HG03039 (cell line): ENCODE data around the gene NLRP10.
"Not testable (repeated sequence)": the region's sequence is repeated elsewhere in the genome, so short reads cannot be mapped to it uniquely, and the experiment has no call there.

Experiments
- ATAC-seq: cut with Tn5 transposase; IDR thresholded peaks from one replicate; pipeline ENCODE4 v1.9.1; 2021; ENCODE audit warnings: mild to moderate bottlenecking, moderate library complexity; ENCODE audit not compliant: unreplicated experiment

NLRP10 gene

GRCh38 chr11:7965386-7965785 is at the start of gene NLRP10:
NLRP10 (minus strand) TSS chr11:7965447; CDS start chr11:7963495, 1,952 bp downstream.
- ATAC-seq, result no peak

DNA sequence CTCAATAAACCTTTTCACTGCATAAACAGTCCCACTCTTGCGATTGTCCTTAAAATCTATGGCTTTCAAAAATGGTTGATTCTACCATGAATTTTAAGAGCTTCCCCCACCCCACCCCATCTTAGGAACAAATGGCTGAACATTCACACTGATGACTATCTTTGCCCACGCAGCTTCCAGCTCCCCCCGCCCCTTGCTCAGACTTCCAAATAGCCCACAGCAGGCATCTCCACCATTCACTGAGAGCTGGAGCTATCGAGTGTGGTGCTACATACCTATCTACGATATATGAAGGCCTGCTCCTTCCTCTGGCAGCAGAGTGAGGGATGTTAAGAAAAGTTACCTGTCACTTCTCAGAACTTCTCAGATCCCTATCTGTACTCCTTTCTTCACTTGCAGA is 48.6 kb upstream of the NLRP10 start:
- ATAC-seq, result no peak

GRCh38 chr11:8011981-8012444 is 46.8 kb upstream of the NLRP10 start:
- ATAC-seq, result no peak

DNA sequence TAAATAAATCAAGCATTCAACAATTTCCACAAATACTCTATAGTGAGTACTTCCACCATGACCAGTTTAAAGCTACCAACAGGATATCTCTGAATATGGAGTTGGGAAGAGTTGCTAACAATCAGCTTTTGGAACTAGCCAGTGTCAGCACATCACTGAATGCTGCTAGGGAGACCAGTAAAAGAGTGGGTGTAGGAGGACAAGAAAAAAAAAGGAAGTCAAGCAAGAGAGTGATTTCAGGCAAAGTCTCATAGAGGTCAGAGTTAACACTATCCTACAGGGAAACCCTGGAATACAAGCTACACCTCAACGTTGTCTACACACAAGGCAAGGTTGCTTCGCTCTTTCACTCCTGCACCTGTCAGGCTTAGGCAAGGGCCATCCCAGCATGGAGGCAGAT is 46.1 kb upstream of the NLRP10 start:
- ATAC-seq, result no peak

DNA sequence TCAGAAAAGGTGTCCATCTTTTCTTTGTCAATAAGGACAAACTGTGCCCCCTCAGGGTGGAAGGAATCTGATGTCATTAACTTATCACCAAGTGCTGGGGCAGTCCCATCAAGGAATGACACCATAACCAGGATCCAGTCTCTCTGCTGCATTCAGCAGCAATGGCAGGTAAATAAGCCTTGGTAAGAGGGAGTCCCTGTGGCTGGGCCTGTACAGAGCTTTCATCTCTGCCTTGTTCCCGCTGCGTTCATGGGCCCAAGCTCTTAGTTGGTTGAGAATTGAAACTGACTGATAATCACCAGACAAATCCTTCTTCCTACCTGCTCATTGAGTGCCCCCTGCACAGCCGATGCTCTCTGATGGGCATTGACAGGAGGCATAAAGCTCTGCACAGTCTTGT is 44.6 kb upstream of the NLRP10 start:
- ATAC-seq, result no peak

GRCh38 chr11:8008212-8008611 is 43.0 kb upstream of the NLRP10 start:
- no peak for ATAC-seq

GRCh38 chr11:8006349-8006977 is 41.2 kb upstream of the NLRP10 start:
- ATAC-seq, result peak; percentile 60

GRCh38 chr11:8005556-8005955 is 40.3 kb upstream of the NLRP10 start:
- no peak for ATAC-seq

GRCh38 chr11:8004008-8004407 is 38.8 kb upstream of the NLRP10 start:
- ATAC-seq, result no peak

DNA sequence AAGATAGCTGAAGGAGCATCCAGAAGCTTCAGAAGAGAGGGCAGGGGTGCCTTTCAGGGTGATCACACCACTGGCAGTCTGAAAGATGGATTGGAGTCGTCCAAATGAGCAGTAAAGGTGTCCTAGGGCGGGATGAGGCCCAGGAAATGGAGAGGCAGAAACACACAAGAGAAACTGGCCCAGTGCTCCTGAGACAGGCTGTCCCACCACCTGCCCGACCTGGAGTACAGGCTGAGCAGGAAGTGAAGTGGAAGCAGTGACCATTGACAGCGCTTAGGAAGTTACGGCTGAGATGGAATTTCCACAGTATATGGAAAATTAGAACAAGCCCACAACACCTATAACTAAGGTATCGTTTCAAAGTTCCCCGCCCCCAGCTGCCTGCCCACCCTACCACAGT is 37.9 kb upstream of the NLRP10 start:
- no peak for ATAC-seq

DNA sequence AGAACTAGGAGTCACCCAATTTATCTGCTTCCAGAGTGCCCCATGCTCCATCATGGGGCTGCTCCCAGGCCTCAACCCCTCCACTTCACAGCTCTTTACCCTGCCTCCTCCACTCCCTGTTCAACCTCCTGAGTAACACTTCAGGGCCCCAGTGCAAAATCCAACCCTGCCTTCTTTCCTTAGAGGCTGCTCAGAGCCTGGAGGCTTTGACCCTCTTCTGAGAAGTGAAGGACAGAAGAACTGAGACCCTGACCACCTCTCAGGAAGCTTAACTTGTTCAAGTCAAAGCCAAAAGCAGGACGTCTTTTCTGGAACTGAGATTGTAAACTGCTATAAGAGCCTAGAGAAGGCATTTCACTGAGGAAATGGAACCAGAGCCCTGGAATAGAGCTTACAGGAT is 37.4 kb upstream of the NLRP10 start:
- no peak for ATAC-seq

- ATAC-seq, result no peak
Measured at GRCh38 chr11:8000390-8000789, 35.1 kb upstream of the NLRP10 start.

DNA sequence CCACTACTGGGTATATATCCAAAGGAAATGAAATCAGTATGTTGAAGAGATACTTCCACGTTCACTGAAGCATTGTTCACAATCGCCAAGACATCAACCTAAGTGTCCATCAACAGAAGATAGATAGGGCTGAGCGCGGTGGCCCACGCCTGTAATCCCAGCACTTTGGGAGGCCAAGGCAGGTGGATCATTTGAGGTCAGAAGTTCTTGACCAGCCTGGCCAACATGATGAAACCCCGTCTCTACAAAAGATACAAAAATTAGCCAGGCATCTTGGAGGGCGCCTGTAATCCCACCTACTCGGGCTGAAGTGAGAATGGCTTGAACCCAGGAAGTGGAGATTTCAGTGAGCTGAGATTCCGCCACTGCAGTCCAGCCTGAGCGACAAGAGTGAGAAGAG is 34.5 kb upstream of the NLRP10 start:
- ATAC-seq, result no peak

GRCh38 chr11:7994581-7995278 is 29.5 kb upstream of the NLRP10 start:
- no peak for ATAC-seq

GRCh38 chr11:7987560-7987883 is 22.3 kb upstream of the NLRP10 start:
- ATAC-seq, result not testable (repeated sequence)

- peak; percentile 97 for ATAC-seq
Measured at GRCh38 chr11:7986768-7987559, 21.7 kb upstream of the NLRP10 start, which contains the start of gene EIF3F. EIF3F (plus strand) TSS chr11:7987337; CDS start chr11:7987353, 16 bp downstream.

DNA sequence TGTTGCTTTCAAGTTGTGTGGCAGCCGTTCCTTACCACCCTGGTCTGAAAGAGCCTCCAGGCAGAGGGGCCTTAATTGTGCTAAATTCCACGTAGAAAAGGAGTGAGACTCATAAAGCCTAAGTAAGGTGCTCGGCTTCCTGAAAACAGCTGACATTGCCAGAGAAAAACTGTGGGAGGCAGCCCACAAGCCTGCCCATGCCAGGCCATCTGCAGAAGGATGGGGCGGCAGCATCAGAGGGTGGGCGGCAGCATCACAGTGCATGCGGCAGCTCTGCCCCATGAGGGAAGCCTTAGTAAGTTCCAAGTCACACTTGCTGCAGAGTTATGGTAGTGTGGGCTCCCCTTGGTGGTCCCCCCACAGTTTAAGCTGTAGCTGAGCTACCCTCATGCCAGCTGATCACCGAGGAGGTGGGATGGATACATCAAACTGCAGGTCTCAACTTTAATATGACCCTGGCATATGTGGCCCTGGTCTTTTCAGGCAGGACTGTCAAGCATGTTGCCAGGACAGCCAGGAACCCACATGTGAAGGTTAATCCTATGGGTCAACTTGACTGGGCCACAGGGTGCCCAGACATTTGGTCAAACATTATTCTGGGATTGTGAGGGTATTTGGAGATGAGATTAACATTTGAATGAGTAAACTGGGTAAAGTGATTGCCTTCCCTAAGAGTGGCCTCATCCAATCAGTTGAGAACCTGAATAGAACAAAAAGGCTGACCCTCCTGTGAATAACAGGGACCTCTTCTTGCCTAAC is 18.8 kb upstream of the NLRP10 start:
- no peak for ATAC-seq

- no peak for ATAC-seq
Measured at GRCh38 chr11:7982582-7983119, 17.4 kb upstream of the NLRP10 start.

- ATAC-seq, result no peak
Measured at GRCh38 chr11:7981619-7982157, 16.4 kb upstream of the NLRP10 start.

GRCh38 chr11:7977232-7977917 is 12.1 kb upstream of the NLRP10 start:
- ATAC-seq, result no peak
